ENCODE data around the gene NTS.

Gene NTS

DNA sequence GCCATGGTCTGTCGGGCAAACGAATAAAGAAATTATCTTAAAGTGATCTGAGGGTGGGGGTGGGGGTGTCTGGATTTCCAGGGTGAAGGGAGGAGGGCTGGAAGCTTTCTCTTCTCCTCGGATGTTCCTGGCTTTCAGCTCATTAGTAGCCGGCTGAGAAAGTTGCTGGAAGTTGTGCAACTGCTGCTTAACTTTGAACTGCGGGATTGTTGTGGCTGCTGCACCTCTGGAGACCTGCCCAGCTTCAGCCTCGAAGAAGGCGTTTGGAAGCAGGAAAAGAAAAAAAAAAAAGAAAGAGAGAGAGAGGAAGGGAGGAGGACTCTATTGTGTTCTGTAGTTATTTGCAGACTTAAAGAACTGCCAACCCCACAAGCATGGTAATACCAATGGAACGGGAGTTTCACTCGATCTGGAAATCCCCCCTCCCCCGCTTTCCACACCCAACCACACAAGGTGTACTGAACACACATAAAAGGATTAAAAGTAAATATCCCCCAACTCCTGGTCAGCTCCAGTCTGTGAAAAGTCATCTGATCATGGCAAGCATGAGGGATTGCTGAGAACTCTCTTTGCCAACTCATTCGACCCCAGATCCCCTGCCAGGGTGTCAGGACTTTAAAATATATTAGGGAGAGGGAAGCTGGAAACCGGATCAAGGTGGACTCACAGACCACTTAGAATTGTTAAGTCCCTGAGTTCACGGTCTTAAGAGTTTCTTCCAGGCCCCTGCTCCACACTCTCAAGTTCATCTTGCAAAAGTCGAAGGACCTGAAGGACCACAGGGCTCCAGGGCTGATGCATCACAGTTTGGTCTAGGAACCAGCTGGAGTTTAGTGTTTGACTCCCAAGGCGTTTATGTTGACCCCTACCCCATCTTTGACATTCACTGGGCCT lies 37.7 kb upstream of the NTS start, which contains the start of gene RASSF9 (continued):
- TF ChIP-seq, protein P1, sequence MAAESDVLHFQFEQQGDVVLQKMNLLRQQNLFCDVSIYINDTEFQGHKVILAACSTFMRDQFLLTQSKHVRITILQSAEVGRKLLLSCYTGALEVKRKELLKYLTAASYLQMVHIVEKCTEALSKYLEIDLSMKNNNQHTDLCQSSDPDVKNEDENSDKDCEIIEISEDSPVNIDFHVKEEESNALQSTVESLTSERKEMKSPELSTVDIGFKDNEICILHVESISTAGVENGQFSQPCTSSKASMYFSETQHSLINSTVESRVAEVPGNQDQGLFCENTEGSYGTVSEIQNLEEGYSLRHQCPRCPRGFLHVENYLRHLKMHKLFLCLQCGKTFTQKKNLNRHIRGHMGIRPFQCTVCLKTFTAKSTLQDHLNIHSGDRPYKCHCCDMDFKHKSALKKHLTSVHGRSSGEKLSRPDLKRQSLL (tag by site-specific recombination; IDR thresholded peaks at IDR 0.05), result no peak
- TF ChIP-seq ZNF792 (tag by site-specific recombination; IDR thresholded peaks at IDR 0.05) (no peak), MZF1 (tag by site-specific recombination; IDR thresholded peaks at IDR 0.05; ENCODE audit: borderline replicate concordance) (0 out of 2 replicates have a peak, but pooled peaks have one; percentile 42), ZNF621 (tag by site-specific recombination; IDR thresholded peaks at IDR 0.05) (no peak), ZNF473 (tag by site-specific recombination; IDR thresholded peaks at IDR 0.05) (no peak), ZFP37 (tag by site-specific recombination; IDR thresholded peaks at IDR 0.05) (no peak), ZFHX2 (tag by site-specific recombination; conservative IDR thresholded peaks at IDR 0.05) (no peak), ZNF175 (tag by site-specific recombination; IDR thresholded peaks at IDR 0.05) (no peak), ZNF530 (tag by site-specific recombination; IDR thresholded peaks at IDR 0.05; ENCODE audit: low read depth) (no peak), FEZF1 (tag by site-specific recombination; IDR thresholded peaks at IDR 0.05) (no peak), SETDB1 (IDR thresholded peaks at IDR 0.05; ENCODE audit: insufficient read length, low read length) (no peak), HOXA7 (CRISPR knock-in tag; IDR thresholded peaks at IDR 0.05; ENCODE audit: borderline replicate concordance) (no peak), ZNF239 (tag by site-specific recombination; IDR thresholded peaks at IDR 0.05) (no peak), EGR2 (tag by site-specific recombination; IDR thresholded peaks at IDR 0.05; ENCODE audit: low read depth) (no peak), SP7 (tag by site-specific recombination; IDR thresholded peaks at IDR 0.05) (no peak), ZNF558 (tag by site-specific recombination; IDR thresholded peaks at IDR 0.05) (no peak), KLF9 (tag by site-specific recombination; IDR thresholded peaks at IDR 0.05; ENCODE audit: low read depth) (no peak), ZSCAN16 (tag by site-specific recombination; IDR thresholded peaks at IDR 0.05) (no peak), ZNF514 (tag by site-specific recombination; IDR thresholded peaks at IDR 0.05) (no peak), ZNF629 (tag by site-specific recombination; IDR thresholded peaks at IDR 0.05) (no peak), ZNF24 (tag by site-specific recombination; IDR thresholded peaks at IDR 0.05) (no peak)
- TF ChIP-seq, protein P2, sequence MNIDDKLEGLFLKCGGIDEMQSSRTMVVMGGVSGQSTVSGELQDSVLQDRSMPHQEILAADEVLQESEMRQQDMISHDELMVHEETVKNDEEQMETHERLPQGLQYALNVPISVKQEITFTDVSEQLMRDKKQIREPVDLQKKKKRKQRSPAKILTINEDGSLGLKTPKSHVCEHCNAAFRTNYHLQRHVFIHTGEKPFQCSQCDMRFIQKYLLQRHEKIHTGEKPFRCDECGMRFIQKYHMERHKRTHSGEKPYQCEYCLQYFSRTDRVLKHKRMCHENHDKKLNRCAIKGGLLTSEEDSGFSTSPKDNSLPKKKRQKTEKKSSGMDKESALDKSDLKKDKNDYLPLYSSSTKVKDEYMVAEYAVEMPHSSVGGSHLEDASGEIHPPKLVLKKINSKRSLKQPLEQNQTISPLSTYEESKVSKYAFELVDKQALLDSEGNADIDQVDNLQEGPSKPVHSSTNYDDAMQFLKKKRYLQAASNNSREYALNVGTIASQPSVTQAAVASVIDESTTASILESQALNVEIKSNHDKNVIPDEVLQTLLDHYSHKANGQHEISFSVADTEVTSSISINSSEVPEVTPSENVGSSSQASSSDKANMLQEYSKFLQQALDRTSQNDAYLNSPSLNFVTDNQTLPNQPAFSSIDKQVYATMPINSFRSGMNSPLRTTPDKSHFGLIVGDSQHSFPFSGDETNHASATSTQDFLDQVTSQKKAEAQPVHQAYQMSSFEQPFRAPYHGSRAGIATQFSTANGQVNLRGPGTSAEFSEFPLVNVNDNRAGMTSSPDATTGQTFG (tag by site-specific recombination; IDR thresholded peaks at IDR 0.05; ENCODE audit: borderline replicate concordance), result no peak
- TF ChIP-seq, protein P3, sequence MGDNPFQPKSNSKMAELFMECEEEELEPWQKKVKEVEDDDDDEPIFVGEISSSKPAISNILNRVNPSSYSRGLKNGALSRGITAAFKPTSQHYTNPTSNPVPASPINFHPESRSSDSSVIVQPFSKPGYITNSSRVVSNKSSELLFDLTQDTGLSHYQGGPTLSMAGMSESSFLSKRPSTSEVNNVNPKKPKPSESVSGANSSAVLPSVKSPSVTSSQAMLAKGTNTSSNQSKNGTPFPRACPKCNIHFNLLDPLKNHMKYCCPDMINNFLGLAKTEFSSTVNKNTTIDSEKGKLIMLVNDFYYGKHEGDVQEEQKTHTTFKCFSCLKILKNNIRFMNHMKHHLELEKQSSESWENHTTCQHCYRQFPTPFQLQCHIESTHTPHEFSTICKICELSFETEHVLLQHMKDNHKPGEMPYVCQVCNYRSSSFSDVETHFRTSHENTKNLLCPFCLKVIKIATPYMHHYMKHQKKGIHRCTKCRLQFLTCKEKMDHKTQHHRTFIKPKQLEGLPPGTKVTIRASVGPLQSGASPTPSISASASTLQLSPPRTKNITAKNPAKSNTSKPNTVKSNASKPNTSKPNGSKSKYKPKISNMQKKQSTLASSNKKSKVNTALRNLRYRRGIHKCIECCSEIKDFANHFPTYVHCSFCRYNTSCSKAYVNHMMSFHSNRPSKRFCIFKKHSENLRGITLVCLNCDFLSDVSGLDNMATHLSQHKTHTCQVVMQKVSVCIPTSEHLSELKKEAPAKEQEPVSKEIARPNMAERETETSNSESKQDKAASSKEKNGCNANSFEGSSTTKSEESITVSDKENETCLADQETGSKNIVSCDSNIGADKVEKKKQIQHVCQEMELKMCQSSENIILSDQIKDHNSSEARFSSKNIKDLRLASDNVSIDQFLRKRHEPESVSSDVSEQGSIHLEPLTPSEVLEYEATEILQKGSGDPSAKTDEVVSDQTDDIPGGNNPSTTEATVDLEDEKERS (tag by site-specific recombination; IDR thresholded peaks at IDR 0.05), result no peak
- TF ChIP-seq, protein P4, sequence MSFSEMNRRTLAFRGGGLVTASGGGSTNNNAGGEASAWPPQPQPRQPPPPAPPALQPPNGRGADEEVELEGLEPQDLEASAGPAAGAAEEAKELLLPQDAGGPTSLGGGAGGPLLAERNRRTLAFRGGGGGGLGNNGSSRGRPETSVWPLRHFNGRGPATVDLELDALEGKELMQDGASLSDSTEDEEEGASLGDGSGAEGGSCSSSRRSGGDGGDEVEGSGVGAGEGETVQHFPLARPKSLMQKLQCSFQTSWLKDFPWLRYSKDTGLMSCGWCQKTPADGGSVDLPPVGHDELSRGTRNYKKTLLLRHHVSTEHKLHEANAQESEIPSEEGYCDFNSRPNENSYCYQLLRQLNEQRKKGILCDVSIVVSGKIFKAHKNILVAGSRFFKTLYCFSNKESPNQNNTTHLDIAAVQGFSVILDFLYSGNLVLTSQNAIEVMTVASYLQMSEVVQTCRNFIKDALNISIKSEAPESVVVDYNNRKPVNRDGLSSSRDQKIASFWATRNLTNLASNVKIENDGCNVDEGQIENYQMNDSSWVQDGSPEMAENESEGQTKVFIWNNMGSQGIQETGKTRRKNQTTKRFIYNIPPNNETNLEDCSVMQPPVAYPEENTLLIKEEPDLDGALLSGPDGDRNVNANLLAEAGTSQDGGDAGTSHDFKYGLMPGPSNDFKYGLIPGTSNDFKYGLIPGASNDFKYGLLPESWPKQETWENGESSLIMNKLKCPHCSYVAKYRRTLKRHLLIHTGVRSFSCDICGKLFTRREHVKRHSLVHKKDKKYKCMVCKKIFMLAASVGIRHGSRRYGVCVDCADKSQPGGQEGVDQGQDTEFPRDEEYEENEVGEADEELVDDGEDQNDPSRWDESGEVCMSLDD (tag by site-specific recombination; IDR thresholded peaks at IDR 0.05), result no peak
- TF ChIP-seq, protein P5, sequence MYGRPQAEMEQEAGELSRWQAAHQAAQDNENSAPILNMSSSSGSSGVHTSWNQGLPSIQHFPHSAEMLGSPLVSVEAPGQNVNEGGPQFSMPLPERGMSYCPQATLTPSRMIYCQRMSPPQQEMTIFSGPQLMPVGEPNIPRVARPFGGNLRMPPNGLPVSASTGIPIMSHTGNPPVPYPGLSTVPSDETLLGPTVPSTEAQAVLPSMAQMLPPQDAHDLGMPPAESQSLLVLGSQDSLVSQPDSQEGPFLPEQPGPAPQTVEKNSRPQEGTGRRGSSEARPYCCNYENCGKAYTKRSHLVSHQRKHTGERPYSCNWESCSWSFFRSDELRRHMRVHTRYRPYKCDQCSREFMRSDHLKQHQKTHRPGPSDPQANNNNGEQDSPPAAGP (tag by site-specific recombination; IDR thresholded peaks at IDR 0.05), result no peak
- TF ChIP-seq, protein P6, sequence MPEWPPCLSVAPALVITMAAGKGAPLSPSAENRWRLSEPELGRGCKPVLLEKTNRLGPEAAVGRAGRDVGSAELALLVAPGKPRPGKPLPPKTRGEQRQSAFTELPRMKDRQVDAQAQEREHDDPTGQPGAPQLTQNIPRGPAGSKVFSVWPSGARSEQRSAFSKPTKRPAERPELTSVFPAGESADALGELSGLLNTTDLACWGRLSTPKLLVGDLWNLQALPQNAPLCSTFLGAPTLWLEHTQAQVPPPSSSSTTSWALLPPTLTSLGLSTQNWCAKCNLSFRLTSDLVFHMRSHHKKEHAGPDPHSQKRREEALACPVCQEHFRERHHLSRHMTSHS (tag by site-specific recombination; IDR thresholded peaks at IDR 0.05), result no peak
- TF ChIP-seq, protein P7, sequence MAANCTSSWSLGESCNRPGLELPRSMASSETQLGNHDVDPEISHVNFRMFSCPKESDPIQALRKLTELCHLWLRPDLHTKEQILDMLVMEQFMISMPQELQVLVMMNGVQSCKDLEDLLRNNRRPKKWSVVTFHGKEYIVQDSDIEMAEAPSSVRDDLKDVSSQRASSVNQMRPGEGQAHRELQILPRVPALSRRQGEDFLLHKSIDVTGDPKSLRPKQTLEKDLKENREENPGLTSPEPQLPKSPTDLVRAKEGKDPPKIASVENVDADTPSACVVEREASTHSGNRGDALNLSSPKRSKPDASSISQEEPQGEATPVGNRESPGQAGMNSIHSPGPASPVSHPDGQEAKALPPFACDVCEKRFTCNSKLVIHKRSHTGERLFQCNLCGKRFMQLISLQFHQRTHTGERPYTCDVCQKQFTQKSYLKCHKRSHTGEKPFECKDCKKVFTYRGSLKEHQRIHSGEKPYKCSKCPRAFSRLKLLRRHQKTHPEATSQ (tag by site-specific recombination; IDR thresholded peaks at IDR 0.05), result no peak
